HCT116 (cell line): ENCODE measurements around the gene CHST8. TPM values are rescaled to one million over a fixed set of nuclear protein-coding genes. Genes with fewer than 3 reads are reported as not detected.

Source experiments
- ATAC-seq: fragments of 200-7000 bp; cut with Tn5 transposase; 2 replicates; pipeline ENCODE4 v1.9.1; 2020; ENCODE audit warnings: mild to moderate bottlenecking, moderate library complexity
- BruUV-seq: library from RNA; stranded (reverse); fragments of 400-500 nt; replicated peaks from 2 replicates; lab custom pipeline; 2021; lab: Mats Ljungman, UMichigan
- CTCF ChIA-PET: fragments of 300-600 bp; sonication (Branson Sonifier 250); formaldehyde crosslinking; loops from one replicate; lab custom pipeline; 2021; ENCODE audit warnings: antibody characterized with exemption; lab: Charles Lee
- POLR2A ChIA-PET: fragments of 300-600, 350-600 bp; sonication (Branson Sonifier 250); formaldehyde crosslinking; loops from one replicate; lab custom pipeline; 2021; ENCODE audit warnings: antibody characterized with exemption; lab: Charles Lee
- RAD21 ChIA-PET, 2 experiments: fragments of 300-600 bp; sonication (Branson Sonifier 250); formaldehyde crosslinking; loops; one replicate each; lab custom pipeline; 2023; ENCODE audit warnings: low total read pairs in 2 of 2; ENCODE audit not compliant: uncharacterized antibody in 2 of 2, unreplicated experiment in 2 of 2, low non-redundant PET in 1 of 2; lab: Charles Lee
- DNase-seq: peaks from one replicate; pipeline ENCODE4 v3.0.0-alpha.2; 2010; ENCODE audit warnings: low read depth, low spot score
- H2AFZ ChIP-seq: fragments of 200-600 bp; shearing (Covaris generic), sonication (generic); 2 replicates; pipeline ENCODE4 v1.6.1; 2017; ENCODE audit warnings: low read depth, mixed run types, mixed read lengths, antibody characterized with exemption, low read length; ENCODE audit not compliant: poor library complexity, severe bottlenecking
- H3K27ac ChIP-seq: 2 replicates; pipeline ENCODE4 v1.5.1; 2012; ENCODE audit warnings: low read depth, low read length
- H3K27me3 ChIP-seq: fragments of 200-600 bp; sonication (generic); 2 replicates; pipeline ENCODE4 v1.6.1; 2016; ENCODE audit warnings: mixed run types, low read length, mixed read lengths; ENCODE audit not compliant: insufficient read depth
- H3K36me3 ChIP-seq, 2 experiments: fragments of 200-500 bp in 1 of 2; fragments of 200-600 bp in 1 of 2; sonication (Bioruptor generic) in 1 of 2; sonication (generic) in 1 of 2; 2 replicates each; pipeline versions ENCODE4 v1.5.1 to v1.6.1; 2014 to 2016; ENCODE audit warnings: low read length in 2 of 2, inconsistent platforms in 1 of 2, mixed read lengths in 1 of 2, mixed run types in 1 of 2; ENCODE audit not compliant: insufficient read depth in 2 of 2, control insufficient read depth in 1 of 2
- H3K4me1 ChIP-seq, 2 experiments: fragments of 200-600 bp in 1 of 2; sonication (generic) in 1 of 2; 2 replicates each; pipeline versions ENCODE4 v1.5.1 to v1.6.1; 2012 to 2017; ENCODE audit warnings: low read length in 2 of 2, inconsistent platforms in 1 of 2, mild to moderate bottlenecking in 1 of 2, mixed read lengths in 1 of 2, mixed run types in 1 of 2, moderate library complexity in 1 of 2; ENCODE audit not compliant: insufficient read depth in 2 of 2, control insufficient read depth in 1 of 2
- H3K4me2 ChIP-seq: fragments of 200-600 bp; sonication (generic); 2 replicates; pipeline ENCODE4 v1.6.1; 2017; ENCODE audit warnings: mixed run types, low read length, mixed read lengths
- H3K4me3 ChIP-seq, 2 experiments: fragments of 200-600 bp in 1 of 2; sonication (generic) in 1 of 2; replicated peaks in 1 of 2; 2 replicates each; pipeline ENCODE4 v1.5.1; 2011 to 2016; ENCODE audit warnings: low read length in 2 of 2, control low read depth in 1 of 2, low read depth in 1 of 2, mild to moderate bottlenecking in 1 of 2, mixed read lengths in 1 of 2, mixed run types in 1 of 2
- H3K79me2 ChIP-seq: fragments of 200-600 bp; sonication (generic); 2 replicates; pipeline ENCODE4 v1.6.1; 2017; ENCODE audit warnings: mild to moderate bottlenecking, mixed run types, low read length, moderate library complexity, mixed read lengths; ENCODE audit not compliant: insufficient read depth
- H3K9ac ChIP-seq: fragments of 200-600 bp; sonication (generic); 2 replicates; pipeline ENCODE4 v1.6.1; 2016; ENCODE audit warnings: low read length, mixed read lengths
- H3K9me2 ChIP-seq: fragments of 200-600 bp; sonication (generic), shearing (Covaris generic); 2 replicates; pipeline ENCODE4 v1.6.1; 2017; ENCODE audit warnings: mixed run types, mild to moderate bottlenecking, moderate library complexity; ENCODE audit not compliant: insufficient read depth
- H3K9me3 ChIP-seq, 2 experiments: fragments of 200-500 bp in 1 of 2; fragments of 200-600 bp in 1 of 2; sonication (Bioruptor generic) in 1 of 2; sonication (generic) in 1 of 2; 2 replicates each; pipeline ENCODE4 v1.6.1; 2014 to 2017; ENCODE audit warnings: low read length in 2 of 2, mixed read lengths in 2 of 2, inconsistent platforms in 1 of 2, low read depth in 1 of 2, mild to moderate bottlenecking in 1 of 2, mixed run types in 1 of 2, moderate library complexity in 1 of 2; ENCODE audit not compliant: control insufficient read depth in 1 of 2, insufficient read depth in 1 of 2
- H4K20me1 ChIP-seq: fragments of 200-600 bp; sonication (generic), shearing (Covaris generic); 2 replicates; pipeline ENCODE4 v1.6.1; 2017; ENCODE audit warnings: mixed run types, mild to moderate bottlenecking, moderate library complexity; ENCODE audit not compliant: insufficient read depth
- ATF3 ChIP-seq: IDR thresholded peaks from 2 replicates; pipeline ENCODE4 v1.6.1; 2012
- CBX3 ChIP-seq: IDR thresholded peaks from 2 replicates; pipeline ENCODE4 v1.6.1; 2012; ENCODE audit warnings: low read depth
- CEBPB ChIP-seq: IDR thresholded peaks from 2 replicates; pipeline ENCODE4 v1.6.1; 2012; ENCODE audit warnings: low read depth
- CTCF ChIP-seq, 3 experiments: fragments of 200-600 bp in 1 of 3; sonication (generic) in 1 of 3; IDR thresholded peaks in 2 of 3; conservative IDR thresholded peaks in 1 of 3; 2 replicates each; pipeline ENCODE4 v1.5.1; 2012 to 2017; ENCODE audit warnings: low read depth in 2 of 3, low read length in 2 of 3, antibody characterized with exemption in 1 of 3, borderline replicate concordance in 1 of 3, control low read depth in 1 of 3, mild to moderate bottlenecking in 1 of 3, mixed read lengths in 1 of 3, mixed run types in 1 of 3, moderate library complexity in 1 of 3; ENCODE audit not compliant: insufficient read depth in 1 of 3
- EGR1 ChIP-seq: IDR thresholded peaks from 2 replicates; pipeline ENCODE4 v1.6.1; 2012; ENCODE audit warnings: low read depth
- EZH2phosphoT487 ChIP-seq: fragments of 200-600 bp; IDR thresholded peaks from 2 replicates; pipeline ENCODE4 v1.6.1; 2018; ENCODE audit warnings: antibody characterized with exemption, borderline replicate concordance
- FOSL1 ChIP-seq: IDR thresholded peaks from 2 replicates; pipeline ENCODE4 v1.6.1; 2012; ENCODE audit warnings: low read depth
- JUND ChIP-seq: IDR thresholded peaks from 2 replicates; pipeline ENCODE4 v1.6.1; 2012
- MAX ChIP-seq: IDR thresholded peaks from 2 replicates; pipeline ENCODE4 v1.6.1; 2012
- POLR2A ChIP-seq: IDR thresholded peaks from 2 replicates; pipeline ENCODE4 v1.7.0; 2011; ENCODE audit warnings: borderline replicate concordance; ENCODE audit not compliant: insufficient read depth, insufficient read length; ENCODE audit errors: extremely low read depth
- POLR2AphosphoS5 ChIP-seq: IDR thresholded peaks from 2 replicates; pipeline ENCODE4 v1.6.1; 2011; ENCODE audit warnings: mild to moderate bottlenecking, low read depth, low read length, moderate library complexity
- REST ChIP-seq: IDR thresholded peaks from 2 replicates; pipeline ENCODE4 v1.6.1; 2012; ENCODE audit warnings: low read depth
- SIN3A ChIP-seq: IDR thresholded peaks from 2 replicates; pipeline ENCODE4 v1.6.1; 2012; ENCODE audit warnings: low read depth
- TCF7L2 ChIP-seq: IDR thresholded peaks from 2 replicates; pipeline ENCODE4 v1.7.0; 2011; ENCODE audit warnings: borderline replicate concordance, inconsistent platforms; ENCODE audit not compliant: insufficient read depth, insufficient read length; ENCODE audit errors: extremely low read depth
- YY1 ChIP-seq: IDR thresholded peaks from 2 replicates; pipeline ENCODE4 v1.6.1; 2011; ENCODE audit warnings: low read length, low read depth, moderate library complexity, mild to moderate bottlenecking; ENCODE audit not compliant: insufficient replicate concordance; ENCODE audit errors: extremely low read depth
- ZBTB33 ChIP-seq: IDR thresholded peaks from 2 replicates; pipeline ENCODE4 v1.6.1; 2011; ENCODE audit warnings: mild to moderate bottlenecking, low read length, moderate library complexity; ENCODE audit not compliant: insufficient replicate concordance; ENCODE audit errors: extremely low read depth
- ZFX ChIP-seq: fragments of 450-650 bp; IDR thresholded peaks from 2 replicates; pipeline ENCODE4 v1.6.1; 2017
- ZNF274 ChIP-seq: fragments of 200-500 bp; sonication (Bioruptor generic); IDR thresholded peaks from 2 replicates; pipeline ENCODE4 v1.6.1; 2014; ENCODE audit warnings: mild to moderate bottlenecking, low read depth, low read length, inconsistent platforms
- intact Hi-C: fragments of 100-400 bp; cut with micrococcal nuclease; formaldehyde crosslinking; loops from 2 replicates; pipeline ENCODE4 v1.10.0; 2022
- total RNA-seq: library from RNA; stranded (reverse); gene quantifications from one replicate; pipeline ENCODE4 v1.2.1, GENCODE V29; 2021; ENCODE audit not compliant: unreplicated experiment

Gene CHST8
- total RNA-seq, 1 experiment from 2014 or later = not detected

GRCh38 chr19:33720691-33721682 lies 99.2 kb downstream of the CHST8 start:
- intact Hi-C loops = no loop called here
- POLR2A ChIA-PET = no interaction called here
- Histone ChIP-seq H2AFZ (no peak overlapping the region), H3K79me2 (no peaks in the 10 kb centered on the region), H3K36me3 (no peaks in the 10 kb centered on the region), H3K9ac (no peak overlapping the region), H4K20me1 (no peaks in the 10 kb centered on the region), H3K4me1 (no peaks in the 10 kb centered on the region), H3K4me3 (no peak overlapping the region), H3K27ac (no peak overlapping the region), H3K9me3 (no peaks in the 10 kb centered on the region), H3K27me3 (peaks cover 14% of the 10 kb centered on the region; the same call in 1 of the 2 replicates), H3K4me2 (no peak overlapping the region), H3K9me2 (no peaks in the 10 kb centered on the region)
- ATAC-seq = no peak
- CTCF ChIA-PET = no interaction called here
- no TSS peak for BruUV-seq
- no peak for DNase-seq
- RAD21 ChIA-PET = no interaction called here
- TF ChIP-seq FOSL1 = no peak
- TF ChIP-seq ZFX = no peak
- no peak for TF ChIP-seq ZNF274
- TF ChIP-seq REST = no peak
- no peak for TF ChIP-seq YY1
- no peak for TF ChIP-seq EGR1
- no peak for TF ChIP-seq JUND
- no peak for TF ChIP-seq MAX
- TF ChIP-seq ATF3 = no peak
- no peak for TF ChIP-seq POLR2AphosphoS5
- TF ChIP-seq CTCF (IDR thresholded peaks at IDR 0.05 in 2 of 3, conservative IDR thresholded peaks at IDR 0.05 in 1 of 3; ENCODE audit: borderline replicate concordance in 1 of 3, insufficient read depth in 1 of 3, low read depth in 2 of 3, low read length in 2 of 3) = no peak
- no peak for TF ChIP-seq CBX3
- no peak for TF ChIP-seq TCF7L2
- no peak for TF ChIP-seq SIN3A
- TF ChIP-seq EZH2phosphoT487 = no peak
- no peak for TF ChIP-seq ZBTB33
- no peak for TF ChIP-seq POLR2A
- no peak for TF ChIP-seq CEBPB
